HUES64 (cell line): Measurements from ENCODE around the gene KRTAP3-1.

Experiments used
- H3K27ac ChIP-seq: 2 replicates; pipeline ENCODE4 v1.7.0; 2013; ENCODE audit warnings: low read depth, low read length, inconsistent platforms
- H3K27me3 ChIP-seq: 2 replicates; pipeline ENCODE4 v1.6.1; 2013; ENCODE audit warnings: mild to moderate bottlenecking, low read length; ENCODE audit not compliant: insufficient read depth
- H3K36me3 ChIP-seq: 2 replicates; pipeline ENCODE4 v1.6.1; 2013; ENCODE audit warnings: mild to moderate bottlenecking, low read length; ENCODE audit not compliant: insufficient read depth
- H3K4me1 ChIP-seq: 2 replicates; pipeline ENCODE4 v1.6.1; 2013; ENCODE audit warnings: mild to moderate bottlenecking, low read length, moderate library complexity; ENCODE audit not compliant: insufficient read depth
- H3K4me3 ChIP-seq: 2 replicates; pipeline ENCODE4 v1.5.1; 2013; ENCODE audit warnings: mild to moderate bottlenecking, low read length, moderate library complexity
- H3K9ac ChIP-seq: 2 replicates; pipeline ENCODE4 v1.6.1; 2013; ENCODE audit warnings: mild to moderate bottlenecking, low read depth, low read length
- H3K9me3 ChIP-seq: 2 replicates; pipeline ENCODE4 v1.6.1; 2013; ENCODE audit warnings: low read depth, low read length; ENCODE audit not compliant: insufficient read depth
- WGBS: fragments of 150-250, 120-280 bp; methylation state at CpG from one replicate; pipeline ENCODE4 v1.1.7; 2013; ENCODE audit warnings: missing lambda C conversion rate; 5-methylcytosine and 5-hydroxymethylcytosine counted together

The KRTAP3-1 gene

GRCh38 chr17:40995116-40995515 lies 13.8 kb downstream of the KRTAP3-1 start:
- no peaks in the 10 kb centered on the region for H3K36me3 ChIP-seq
- no peak overlapping the region for H3K27ac ChIP-seq
- H3K4me3 ChIP-seq, result no peak overlapping the region
- WGBS, result no CpG with 5 or more reads among the region's 1 CpG
- H3K9ac ChIP-seq, result no peak overlapping the region
- no peaks in the 10 kb centered on the region for H3K27me3 ChIP-seq
- H3K9me3 ChIP-seq, result no peaks in the 10 kb centered on the region; the same call in 1 of the 2 replicates
- no peaks in the 10 kb centered on the region for H3K4me1 ChIP-seq

- no peaks in the 10 kb centered on the region for H3K27me3 ChIP-seq
- no peak within 1 kb of the TSS for H3K27ac ChIP-seq
- H3K36me3 ChIP-seq, result no peaks in the 10 kb centered on the region
Observed at GRCh38 chr17:40993839-40994238, 15.1 kb downstream of the KRTAP3-1 start, which contains the start of gene KRTAP3-3. Gene KRTAP3-3 (minus strand): TSS chr17:40994164. CDS start chr17:40994097, 67 bp downstream.

GRCh38 chr17:40993084-40993483 lies 15.8 kb downstream of the KRTAP3-1 start:
- H3K9ac ChIP-seq, result no peak overlapping the region
- H3K9me3 ChIP-seq, result no peaks in the 10 kb centered on the region; the same call in 1 of the 2 replicates
- 92% methylated on average over 2 of the region's 2 CpGs for WGBS
- no peaks in the 10 kb centered on the region for H3K36me3 ChIP-seq
- H3K4me1 ChIP-seq, result no peaks in the 10 kb centered on the region
- no peaks in the 10 kb centered on the region for H3K27me3 ChIP-seq
- no peak overlapping the region for H3K4me3 ChIP-seq
- no peak overlapping the region for H3K27ac ChIP-seq

More at GRCh38 chr17:40993839-40994238, 15.1 kb downstream of the KRTAP3-1 start, which contains the start of gene KRTAP3-3:
- no peak within 1 kb of the TSS for H3K9ac ChIP-seq
- 74% methylated on average over 4 of the region's 4 CpGs for WGBS
- no peaks in the 10 kb centered on the region for H3K4me1 ChIP-seq
- no peak within 1 kb of the TSS for H3K4me3 ChIP-seq
- no peaks in the 10 kb centered on the region; the same call in 1 of the 2 replicates for H3K9me3 ChIP-seq

- Histone ChIP-seq H3K36me3 (no peaks in the 10 kb centered on the region), H3K9ac (no peak overlapping the region), H3K4me1 (no peaks in the 10 kb centered on the region), H3K27ac (no peak overlapping the region), H3K27me3 (no peaks in the 10 kb centered on the region), H3K9me3 (no peaks in the 10 kb centered on the region; the same call in 1 of the 2 replicates), H3K4me3 (no peak overlapping the region)
- WGBS, result 91% methylated on average over 3 of the region's 3 CpGs
Observed at GRCh38 chr17:40992666-40993065, 16.3 kb downstream of the KRTAP3-1 start.

- H3K36me3 ChIP-seq, result no peaks in the 10 kb centered on the region
- H3K27ac ChIP-seq, result no peak overlapping the region
- WGBS, result 87% methylated on average over 8 of the region's 8 CpGs
- H3K9ac ChIP-seq, result no peak overlapping the region
- no peaks in the 10 kb centered on the region; the same call in 1 of the 2 replicates for H3K9me3 ChIP-seq
- no peaks in the 10 kb centered on the region for H3K27me3 ChIP-seq
- H3K4me3 ChIP-seq, result no peak overlapping the region
- H3K4me1 ChIP-seq, result no peaks in the 10 kb centered on the region
Observed at GRCh38 chr17:40986920-40987319, 22.0 kb downstream of the KRTAP3-1 start.

GRCh38 chr17:40984226-40984625 lies 24.7 kb downstream of the KRTAP3-1 start, which contains the start of gene KRT40:
Gene KRT40 (minus strand): TSS chr17:40984326. CDS start chr17:40984273, 53 bp downstream.
- Histone ChIP-seq H3K9me3 (no peaks in the 10 kb centered on the region), H3K4me1 (peaks cover 9% of the 10 kb centered on the region), H3K9ac (no peak within 1 kb of the TSS), H3K36me3 (no peaks in the 10 kb centered on the region), H3K4me3 (no peak within 1 kb of the TSS), H3K27ac (no peak within 1 kb of the TSS), H3K27me3 (no peaks in the 10 kb centered on the region)
- 92% methylated on average over 1 of the region's 3 CpGs for WGBS

- H3K27me3 ChIP-seq, result no peaks in the 10 kb centered on the region
- H3K9me3 ChIP-seq, result no peaks in the 10 kb centered on the region
- peaks cover 9% of the 10 kb centered on the region for H3K4me1 ChIP-seq
- H3K4me3 ChIP-seq, result no peak overlapping the region
- no peak overlapping the region for H3K27ac ChIP-seq
- 92% methylated on average over 3 of the region's 5 CpGs for WGBS
- H3K36me3 ChIP-seq, result no peaks in the 10 kb centered on the region
- H3K9ac ChIP-seq, result no peak overlapping the region
Observed at GRCh38 chr17:40981115-40981514, 27.8 kb downstream of the KRTAP3-1 start.

- no peaks in the 10 kb centered on the region for H3K27me3 ChIP-seq
- no peaks in the 10 kb centered on the region for H3K36me3 ChIP-seq
- H3K27ac ChIP-seq, result no peak overlapping the region
- no peak overlapping the region for H3K4me3 ChIP-seq
- 86% methylated on average over 8 of the region's 8 CpGs for WGBS
- H3K9ac ChIP-seq, result no peak overlapping the region
- peaks cover 9% of the 10 kb centered on the region for H3K4me1 ChIP-seq
- H3K9me3 ChIP-seq, result no peaks in the 10 kb centered on the region
Observed at GRCh38 chr17:40980596-40980995, 28.3 kb downstream of the KRTAP3-1 start.

- 68% methylated on average over 3 of the region's 3 CpGs for WGBS
- Histone ChIP-seq H3K36me3 (no peaks in the 10 kb centered on the region), H3K27ac (no peak overlapping the region), H3K4me1 (peaks cover 9% of the 10 kb centered on the region), H3K9me3 (no peaks in the 10 kb centered on the region), H3K27me3 (no peaks in the 10 kb centered on the region), H3K9ac (no peak overlapping the region), H3K4me3 (no peak overlapping the region)
Observed at GRCh38 chr17:40980117-40980516, 28.8 kb downstream of the KRTAP3-1 start.

- H3K4me1 ChIP-seq, result peaks cover 9% of the 10 kb centered on the region
- H3K36me3 ChIP-seq, result no peaks in the 10 kb centered on the region
- H3K27me3 ChIP-seq, result no peaks in the 10 kb centered on the region
- H3K4me3 ChIP-seq, result no peak overlapping the region
- no peak overlapping the region for H3K9ac ChIP-seq
- WGBS, result 94% methylated on average over 13 of the region's 13 CpGs
- no peak overlapping the region for H3K27ac ChIP-seq
- H3K9me3 ChIP-seq, result no peaks in the 10 kb centered on the region
Observed at GRCh38 chr17:40978575-40979151, 30.3 kb downstream of the KRTAP3-1 start.

GRCh38 chr17:40975516-40975915 lies 33.4 kb downstream of the KRTAP3-1 start:
- H3K9me3 ChIP-seq, result no peaks in the 10 kb centered on the region
- H3K4me3 ChIP-seq, result no peak overlapping the region
- H3K27me3 ChIP-seq, result no peaks in the 10 kb centered on the region
- H3K4me1 ChIP-seq, result peaks cover 7% of the 10 kb centered on the region
- no peaks in the 10 kb centered on the region for H3K36me3 ChIP-seq
- H3K27ac ChIP-seq, result no peak overlapping the region
- H3K9ac ChIP-seq, result no peak overlapping the region

- H3K9me3 ChIP-seq, result no peaks in the 10 kb centered on the region
- no peaks in the 10 kb centered on the region for H3K4me1 ChIP-seq
- H3K9ac ChIP-seq, result no peak overlapping the region
- no peak overlapping the region for H3K4me3 ChIP-seq
- no peaks in the 10 kb centered on the region for H3K36me3 ChIP-seq
- no peaks in the 10 kb centered on the region for H3K27me3 ChIP-seq
- no peak overlapping the region for H3K27ac ChIP-seq
- WGBS, result 97% methylated on average over 2 of the region's 3 CpGs
Observed at GRCh38 chr17:40974366-40974765, 34.6 kb downstream of the KRTAP3-1 start.
